Transverse colon (tissue), 4 donors: ENCODE results near the gene SMIM10L1. TPM values are rescaled to one million over a fixed set of nuclear protein-coding genes. Genes with fewer than 3 reads are reported as not detected.

Experiments used
- DNase-seq: peaks from one replicate; pipeline ENCODE4 v3.0.0-alpha.2; 2019
- H3K27ac ChIP-seq, 4 donors: fragments of 200-600 bp; sonication (generic); 2 replicates each; pipeline ENCODE4 v1.5.1; 2016 to 2018; ENCODE audit warnings: inconsistent platforms in 4 of 4
- H3K27me3 ChIP-seq: fragments of 200-600 bp; sonication (generic); 2 replicates; pipeline ENCODE4 v1.5.1; 2017; ENCODE audit warnings: inconsistent platforms
- H3K36me3 ChIP-seq, 4 donors: fragments of 200-600 bp; sonication (generic); 2 replicates each; pipeline ENCODE4 v1.5.1; 2017 to 2019; ENCODE audit warnings: inconsistent platforms in 4 of 4
- H3K4me1 ChIP-seq, 4 donors: fragments of 200-600 bp; sonication (generic); 2 replicates each; pipeline ENCODE4 v1.5.1; 2017 to 2020; ENCODE audit warnings: inconsistent platforms in 4 of 4
- H3K4me3 ChIP-seq, 4 donors: fragments of 200-600 bp; sonication (generic); 1 replicate in 1 of 4; 2 replicates in 3 of 4; pipeline versions ENCODE4 v1.5.1 to v1.6.1; 2017 to 2019; ENCODE audit warnings: inconsistent platforms in 4 of 4
- H3K9me3 ChIP-seq, 2 donors: fragments of 200-600 bp; sonication (generic); 2 replicates each; pipeline ENCODE4 v1.5.1; 2017 to 2019; ENCODE audit warnings: inconsistent platforms in 2 of 2
- EP300 ChIP-seq: sonication (generic); formaldehyde crosslinking; IDR thresholded peaks from one replicate; pipeline ENCODE4 v1.6.1; 2017; ENCODE audit warnings: antibody characterized with exemption, low read depth
- POLR2A ChIP-seq: fragments of 450-650 bp; IDR thresholded peaks from one replicate; pipeline ENCODE4 v1.6.1; 2016; ENCODE audit warnings: antibody characterized with exemption, mild to moderate bottlenecking, moderate library complexity
- POLR2AphosphoS5 ChIP-seq, 3 donors: sonication (generic); formaldehyde crosslinking; IDR thresholded peaks; one replicate each; pipeline ENCODE4 v1.6.1; 2016; ENCODE audit warnings: antibody characterized with exemption in 3 of 3
- WGBS, 2 donors: methylation state at CpG; one replicate each; pipeline ENCODE4 v1.1.5; 2018; ENCODE audit warnings: low coverage in 1 of 2; 5-methylcytosine and 5-hydroxymethylcytosine counted together
- in situ Hi-C, 4 donors: fragments of 200-750 bp; cut with MboI; loops; one replicate each; pipeline versions ENCODE4 v1.15.0 to v1.15.1; 2017; ENCODE audit warnings: low sequenced_read_pairs in 3 of 4, low pct_ligation_motif_present in 1 of 4, low pct_unique_long_range_greater_than_20kb in 1 of 4
- intact Hi-C: fragments of 100-400 bp; cut with DNase I; formaldehyde crosslinking; loops from one replicate; pipeline ENCODE4 v1.15.1; 2023; ENCODE audit warnings: low total_unique reads
- total RNA-seq, 4 donors: library from RNA; depleted of rRNA; stranded (reverse); fragments of >200 nt; gene quantifications; one replicate each; pipeline ENCODE4 v1.1.0, GENCODE V29; 2016
- TF ChIP-seq, protein P1 (sequence below), 5 experiments: fragments of 200-600 bp in 3 of 5; fragments of 450-650 bp in 2 of 5; sonication (generic) in 3 of 5; IDR thresholded peaks; 1 replicate in 2 of 5; 2 replicates in 3 of 5; pipeline ENCODE4 v1.5.1; 2016 to 2017; ENCODE audit warnings: antibody characterized with exemption in 5 of 5, inconsistent platforms in 3 of 5, mild to moderate bottlenecking in 2 of 5, moderate library complexity in 1 of 5

SMIM10L1 gene
- total RNA-seq, 4 donors from 2014 or later = 5.2 to 17.2 (median 8.9) TPM

DNA sequence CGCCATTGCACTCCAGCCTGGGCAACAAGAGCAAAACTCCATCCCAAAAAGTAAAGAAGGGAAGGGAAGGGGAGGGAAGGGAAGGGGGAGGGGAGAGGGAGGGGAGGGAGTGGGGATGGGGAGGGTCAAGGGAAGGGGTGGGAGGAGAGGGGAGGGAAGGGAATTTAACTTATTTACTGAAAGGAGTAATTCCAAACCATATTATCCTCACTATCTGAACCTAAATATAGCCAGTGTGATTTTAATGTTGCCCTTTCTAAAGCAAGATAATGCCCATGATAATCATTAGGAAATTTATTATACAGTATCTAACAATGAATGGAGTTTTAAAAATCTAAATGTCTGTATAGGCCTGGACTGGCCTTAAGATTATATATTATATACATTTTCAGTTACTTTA lies 7.3 kb downstream of the SMIM10L1 start:
- Histone ChIP-seq H3K27me3 (no peaks in the 10 kb centered on the region), H3K36me3 (no peaks in the 10 kb centered on the region), H3K27ac (no peak overlapping the region), H3K4me3 (no peak overlapping the region), H3K4me1 (peaks cover 0 to 2% (median 0%) of the 10 kb centered on the region in 4 donors), H3K9me3 (no peaks in the 10 kb centered on the region)
- no peak for TF ChIP-seq POLR2AphosphoS5 (IDR thresholded peaks at IDR 0.05)
- TF ChIP-seq EP300 = no peak
- WGBS, 2 donors = 91 to 100% methylated on average over 1 of the region's 1 CpG
- in situ Hi-C loops (no loop called here), intact Hi-C loops (no loop called here)
- DNase-seq = no peak

DNA sequence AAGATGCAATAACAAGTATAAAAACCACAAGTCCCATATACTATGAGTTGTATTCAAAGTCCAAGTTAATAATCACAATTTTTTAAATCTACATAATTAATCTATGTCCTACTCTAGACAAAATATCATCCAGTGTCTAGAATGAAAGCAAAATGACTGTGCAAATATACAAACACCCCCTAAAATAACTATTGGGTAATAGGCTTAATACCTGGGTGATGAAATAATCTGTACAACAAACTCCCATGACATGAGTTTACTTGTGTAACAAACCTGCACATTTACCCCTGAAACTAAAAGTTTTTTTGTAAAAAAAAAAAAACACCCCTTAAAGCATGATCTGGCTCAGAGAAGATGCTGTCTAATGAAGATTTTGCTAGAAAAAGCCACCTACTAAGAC lies 11.5 kb downstream of the SMIM10L1 start:
- Histone ChIP-seq H3K4me3 (no peak overlapping the region), H3K27ac (no peak overlapping the region), H3K36me3 (no peaks in the 10 kb centered on the region), H3K4me1 (no peaks in the 10 kb centered on the region), H3K9me3 (no peaks in the 10 kb centered on the region), H3K27me3 (no peaks in the 10 kb centered on the region)
- no peak for DNase-seq
- intact Hi-C loops (no loop called here), in situ Hi-C loops (no loop called here)
- no peak for TF ChIP-seq POLR2A
- TF ChIP-seq EP300 = no peak
- TF ChIP-seq, protein P1, sequence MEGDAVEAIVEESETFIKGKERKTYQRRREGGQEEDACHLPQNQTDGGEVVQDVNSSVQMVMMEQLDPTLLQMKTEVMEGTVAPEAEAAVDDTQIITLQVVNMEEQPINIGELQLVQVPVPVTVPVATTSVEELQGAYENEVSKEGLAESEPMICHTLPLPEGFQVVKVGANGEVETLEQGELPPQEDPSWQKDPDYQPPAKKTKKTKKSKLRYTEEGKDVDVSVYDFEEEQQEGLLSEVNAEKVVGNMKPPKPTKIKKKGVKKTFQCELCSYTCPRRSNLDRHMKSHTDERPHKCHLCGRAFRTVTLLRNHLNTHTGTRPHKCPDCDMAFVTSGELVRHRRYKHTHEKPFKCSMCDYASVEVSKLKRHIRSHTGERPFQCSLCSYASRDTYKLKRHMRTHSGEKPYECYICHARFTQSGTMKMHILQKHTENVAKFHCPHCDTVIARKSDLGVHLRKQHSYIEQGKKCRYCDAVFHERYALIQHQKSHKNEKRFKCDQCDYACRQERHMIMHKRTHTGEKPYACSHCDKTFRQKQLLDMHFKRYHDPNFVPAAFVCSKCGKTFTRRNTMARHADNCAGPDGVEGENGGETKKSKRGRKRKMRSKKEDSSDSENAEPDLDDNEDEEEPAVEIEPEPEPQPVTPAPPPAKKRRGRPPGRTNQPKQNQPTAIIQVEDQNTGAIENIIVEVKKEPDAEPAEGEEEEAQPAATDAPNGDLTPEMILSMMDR (IDR thresholded peaks at IDR 0.05) = no peak
- TF ChIP-seq POLR2AphosphoS5 (IDR thresholded peaks at IDR 0.05) = no peak

DNA sequence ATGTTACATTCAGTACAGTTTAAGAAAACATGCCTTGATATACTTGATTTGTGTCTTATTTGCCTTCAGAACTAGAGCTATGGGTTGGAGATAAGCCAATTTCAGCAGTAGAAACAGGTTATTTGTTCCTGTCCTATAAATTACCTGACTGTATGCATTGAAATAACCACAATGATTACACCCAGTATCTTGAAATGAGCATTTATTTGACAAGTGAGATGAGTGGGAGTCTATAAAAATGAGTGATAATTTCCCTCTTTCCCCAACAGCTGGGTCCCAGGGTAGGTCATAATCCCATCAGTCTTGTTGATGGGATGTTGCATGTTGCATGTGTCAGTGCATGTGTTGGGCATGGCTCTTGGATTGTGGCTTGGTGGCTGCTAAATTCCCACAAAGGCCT lies 12.0 kb downstream of the SMIM10L1 start:
- Histone ChIP-seq H3K4me3 (no peak overlapping the region), H3K4me1 (no peaks in the 10 kb centered on the region), H3K27ac (no peak overlapping the region), H3K27me3 (no peaks in the 10 kb centered on the region), H3K36me3 (no peaks in the 10 kb centered on the region), H3K9me3 (no peaks in the 10 kb centered on the region)
- intact Hi-C loops (no loop called here), in situ Hi-C loops (no loop called here)
- TF ChIP-seq, protein P1 (IDR thresholded peaks at IDR 0.05) = no peak
- no peak for TF ChIP-seq POLR2AphosphoS5 (IDR thresholded peaks at IDR 0.05)
- no peak for TF ChIP-seq POLR2A
- TF ChIP-seq EP300 = no peak
- no peak for DNase-seq

DNA sequence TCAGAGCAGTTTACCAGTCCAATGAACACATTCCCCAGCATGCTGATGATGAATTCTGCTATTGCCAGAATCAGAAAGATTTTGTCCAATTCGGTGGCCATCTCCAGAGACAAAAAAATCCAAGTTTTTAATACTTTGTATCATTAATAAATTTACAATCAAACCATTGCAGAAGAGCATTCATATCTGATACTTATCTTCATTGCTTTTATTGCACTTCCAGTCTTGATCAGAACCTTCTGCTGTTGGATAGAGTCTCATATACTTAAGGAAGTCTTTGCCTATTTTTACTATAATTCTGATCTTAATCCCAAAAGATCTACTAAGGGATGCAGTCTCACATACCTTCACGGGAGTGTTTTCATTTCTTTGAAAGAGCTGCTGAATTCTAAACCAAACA lies 15.8 kb downstream of the SMIM10L1 start, which contains the start of gene TAS2R42:
TSS of gene TAS2R42 (minus strand) at position 101 of the 400 bp plus-strand sequence. CDS start at position 101, 0 bp downstream.
- intact Hi-C loops = no loop called here
- in situ Hi-C loops = no loop called here
- TF ChIP-seq EP300 (no peak), POLR2AphosphoS5 (IDR thresholded peaks at IDR 0.05) (no peak), POLR2A (no peak)
- TF ChIP-seq, protein P1 (IDR thresholded peaks at IDR 0.05) = no peak

DNA sequence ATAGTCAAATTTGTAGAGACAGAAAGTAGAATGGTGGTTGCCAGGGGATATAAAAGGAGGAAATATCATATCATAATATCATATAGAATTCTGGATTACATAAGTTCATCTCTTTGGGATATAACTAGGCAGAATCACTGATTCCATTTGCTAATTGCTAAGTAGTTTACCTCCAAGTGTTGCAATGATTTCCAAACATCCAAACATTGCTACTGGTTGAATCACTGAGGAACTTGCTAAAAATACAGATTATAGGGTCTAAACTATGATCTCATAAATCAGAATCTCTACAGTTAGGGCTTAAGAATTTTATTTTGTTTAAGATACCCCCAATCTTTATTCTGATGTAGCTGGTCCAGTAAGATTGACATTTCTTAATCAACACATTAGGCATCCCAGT lies 31.8 kb downstream of the SMIM10L1 start:
- TF ChIP-seq POLR2AphosphoS5 (IDR thresholded peaks at IDR 0.05) (no peak), EP300 (no peak), POLR2A (no peak)
- TF ChIP-seq, protein P1 (IDR thresholded peaks at IDR 0.05) = no peak
- Histone ChIP-seq H3K9me3 (no peaks in the 10 kb centered on the region), H3K36me3 (no peaks in the 10 kb centered on the region), H3K4me3 (no peak overlapping the region), H3K4me1 (no peaks in the 10 kb centered on the region), H3K27ac (no peak overlapping the region), H3K27me3 (no peaks in the 10 kb centered on the region)
- in situ Hi-C loops (loop anchor here in 2 of 4 donors (10.0 to 25.0 kb wide), 2 partner anchors 428 to 441 kb away; no protein-coding TSS in a partner anchor), intact Hi-C loops (no loop called here)
- no peak for DNase-seq

More for the DNA sequence above, 15.8 kb downstream of the SMIM10L1 start, which contains the start of gene TAS2R42:
- no peaks in the 10 kb centered on the region for H3K36me3 ChIP-seq
- no peak within 1 kb of the TSS for H3K4me3 ChIP-seq
- H3K27ac ChIP-seq = no peak within 1 kb of the TSS
- WGBS, 2 donors = 65 to 86% methylated on average over 2 of the region's 2 CpGs
- no peak for DNase-seq
- no peaks in the 10 kb centered on the region for H3K4me1 ChIP-seq
- no peaks in the 10 kb centered on the region for H3K9me3 ChIP-seq
- no peaks in the 10 kb centered on the region for H3K27me3 ChIP-seq
